H9 (cell line): ENCODE results near the gene CIPC. TPM values are rescaled to one million over a fixed set of nuclear protein-coding genes. Genes with fewer than 3 reads are reported as not detected.

Experiments used
- DNase-seq: peaks from one replicate; pipeline ENCODE4 v3.0.0-alpha.2; 2017
- H2AFZ ChIP-seq: one replicate; pipeline ENCODE4 v1.6.1; 2013; ENCODE audit warnings: mild to moderate bottlenecking, low read length, control low read depth, moderate library complexity
- H2AK5ac ChIP-seq: 2 replicates; pipeline ENCODE4 v1.6.1; 2013; ENCODE audit warnings: low read length, control low read depth, mixed read lengths; ENCODE audit not compliant: insufficient read length
- H2BK120ac ChIP-seq: one replicate; pipeline ENCODE4 v1.6.1; 2013; ENCODE audit warnings: low read depth, mild to moderate bottlenecking, low read length, control low read depth, inconsistent platforms; ENCODE audit not compliant: poor library complexity, severe bottlenecking
- H2BK12ac ChIP-seq: 2 replicates; pipeline ENCODE4 v1.6.1; 2013; ENCODE audit warnings: low read length, control low read depth, mixed read lengths, low read depth; ENCODE audit not compliant: insufficient read length
- H2BK15ac ChIP-seq: 2 replicates; pipeline ENCODE4 v1.6.1; 2013; ENCODE audit warnings: low read depth, low read length, control low read depth
- H2BK20ac ChIP-seq: one replicate; pipeline ENCODE4 v1.6.1; 2013; ENCODE audit warnings: low read depth, mild to moderate bottlenecking, low read length, control low read depth, inconsistent platforms; ENCODE audit not compliant: poor library complexity, severe bottlenecking
- H2BK5ac ChIP-seq: 2 replicates; pipeline ENCODE4 v1.6.1; 2013; ENCODE audit warnings: low read length, control low read depth, mixed read lengths; ENCODE audit not compliant: insufficient read length
- H3K14ac ChIP-seq: 2 replicates; pipeline ENCODE4 v1.6.1; 2013; ENCODE audit warnings: low read length, control low read depth; ENCODE audit not compliant: insufficient read depth
- H3K18ac ChIP-seq: 2 replicates; pipeline ENCODE4 v1.6.1; 2013; ENCODE audit warnings: low read depth, mild to moderate bottlenecking, mixed read lengths, low read length, control low read depth; ENCODE audit not compliant: insufficient read length
- H3K23ac ChIP-seq: 2 replicates; pipeline ENCODE4 v1.6.1; 2013; ENCODE audit warnings: low read length, control low read depth, mixed read lengths, low read depth; ENCODE audit not compliant: insufficient read length
- H3K23me2 ChIP-seq: 2 replicates; pipeline ENCODE4 v1.6.1; 2013; ENCODE audit warnings: low read depth, mild to moderate bottlenecking, mixed read lengths, low read length, control low read depth; ENCODE audit not compliant: insufficient read length, poor library complexity, severe bottlenecking
- H3K27ac ChIP-seq: 2 replicates; pipeline ENCODE4 v1.5.1; 2013; ENCODE audit warnings: low read length, control low read depth, mixed read lengths, low read depth; ENCODE audit not compliant: insufficient read length
- H3K27me3 ChIP-seq: 2 replicates; pipeline ENCODE4 v1.6.1; 2013; ENCODE audit warnings: low read length, control low read depth, inconsistent platforms; ENCODE audit not compliant: insufficient read depth
- H3K4ac ChIP-seq: 2 replicates; pipeline ENCODE4 v1.6.1; 2013; ENCODE audit warnings: low read depth, mild to moderate bottlenecking, control low read depth, inconsistent platforms, low read length, moderate library complexity
- H3K4me1 ChIP-seq: 2 replicates; pipeline ENCODE4 v1.6.1; 2013; ENCODE audit warnings: low read length, control low read depth, inconsistent platforms; ENCODE audit not compliant: insufficient read depth
- H3K4me2 ChIP-seq: 2 replicates; pipeline ENCODE4 v1.6.1; 2013; ENCODE audit warnings: low read length, control low read depth, mixed read lengths; ENCODE audit not compliant: insufficient read length, insufficient read depth
- H3K56ac ChIP-seq: 2 replicates; pipeline ENCODE4 v1.6.1; 2013; ENCODE audit warnings: low read depth, mild to moderate bottlenecking, mixed read lengths, low read length, control low read depth; ENCODE audit not compliant: insufficient read length
- H3K79me1 ChIP-seq: 2 replicates; pipeline ENCODE4 v1.6.1; 2013; ENCODE audit warnings: low read depth, mild to moderate bottlenecking, moderate library complexity, low read length, control low read depth, inconsistent platforms; ENCODE audit not compliant: insufficient read depth, poor library complexity, severe bottlenecking
- H3K79me2 ChIP-seq: 2 replicates; pipeline ENCODE4 v1.6.1; 2013; ENCODE audit warnings: low read length, control low read depth, inconsistent platforms; ENCODE audit not compliant: insufficient read depth
- H3K9ac ChIP-seq: 2 replicates; pipeline ENCODE4 v1.6.1; 2013; ENCODE audit warnings: low read length, control low read depth, mixed read lengths; ENCODE audit not compliant: insufficient read length; ENCODE audit errors: extremely low read depth
- H3K9me3 ChIP-seq: one replicate; pipeline ENCODE4 v1.6.1; 2013; ENCODE audit warnings: low read depth, low read length, inconsistent platforms; ENCODE audit not compliant: control insufficient read depth
- H3T11ph ChIP-seq: one replicate; pipeline ENCODE4 v1.6.1; 2013; ENCODE audit warnings: mild to moderate bottlenecking, low read length, control low read depth, inconsistent platforms
- H4K20me1 ChIP-seq: one replicate; pipeline ENCODE4 v1.6.1; 2013; ENCODE audit not compliant: control insufficient read depth, insufficient read length, insufficient read depth
- H4K5ac ChIP-seq: 2 replicates; pipeline ENCODE4 v1.6.1; 2013; ENCODE audit warnings: low read depth, mild to moderate bottlenecking, mixed read lengths, low read length, control low read depth; ENCODE audit not compliant: insufficient read length
- H4K8ac ChIP-seq: replicated peaks from 2 replicates; pipeline ENCODE4 v1.6.1; 2013; ENCODE audit warnings: low read length, control low read depth, mixed read lengths, low read depth; ENCODE audit not compliant: insufficient read length
- H4K91ac ChIP-seq: 2 replicates; pipeline ENCODE4 v1.6.1; 2013; ENCODE audit warnings: low read depth, mild to moderate bottlenecking, moderate library complexity, mixed read lengths, low read length, control low read depth; ENCODE audit not compliant: insufficient read length
- H3K27ac Mint-ChIP-seq, 3 experiments: 2 replicates in 2 of 3; 3 replicates in 1 of 3; pipeline ENCODE4 v1.8.0; 2020 to 2021; ENCODE audit warnings: mixed read lengths in 3 of 3, mild to moderate bottlenecking in 1 of 3, moderate library complexity in 1 of 3
- H3K27me3 Mint-ChIP-seq: 2 replicates; pipeline ENCODE4 v1.8.0; 2021; ENCODE audit warnings: low read depth, mild to moderate bottlenecking, moderate library complexity, mixed read lengths
- H3K36me3 Mint-ChIP-seq, 3 experiments: 2 replicates in 2 of 3; 3 replicates in 1 of 3; pipeline ENCODE4 v1.8.0; 2020 to 2021; ENCODE audit warnings: low read depth in 3 of 3, mixed read lengths in 3 of 3; ENCODE audit not compliant: insufficient read depth in 1 of 3
- H3K4me1 Mint-ChIP-seq, 2 experiments: 2 replicates each; pipeline ENCODE4 v1.8.0; 2020; ENCODE audit warnings: mixed read lengths in 2 of 2
- H3K4me3 Mint-ChIP-seq, 2 experiments: 2 replicates in 1 of 2; 3 replicates in 1 of 2; pipeline ENCODE4 v1.8.0; 2020 to 2021; ENCODE audit warnings: mild to moderate bottlenecking in 2 of 2, mixed read lengths in 2 of 2, moderate library complexity in 1 of 2
- H3K9me3 Mint-ChIP-seq, 2 experiments: 2 replicates in 1 of 2; 3 replicates in 1 of 2; pipeline ENCODE4 v1.8.0; 2020; ENCODE audit warnings: mild to moderate bottlenecking in 2 of 2, mixed read lengths in 2 of 2, moderate library complexity in 1 of 2
- WGBS: extraction: QIAGEN DNeasy Blood & Tissue Kit; methylation state at CpG from one replicate; pipeline ENCODE4 v1.1.7; 2013; ENCODE audit warnings: missing lambda C conversion rate, low lambda C conversion rate, mixed read lengths; ENCODE audit not compliant: insufficient read length; ENCODE audit errors: extremely low coverage; 5-methylcytosine and 5-hydroxymethylcytosine counted together
- total RNA-seq: library from RNA; stranded (reverse); gene quantifications from 2 replicates; pipeline ENCODE4 v1.2.1, GENCODE V29; 2021
- TF ChIP-seq, protein P1 (sequence below): fragments of 200-600 bp; sonication (generic); conservative IDR thresholded peaks from 3 replicates; pipeline ENCODE4 v1.8.0; 2021; ENCODE audit warnings: antibody characterized with exemption, mild to moderate bottlenecking

Gene CIPC
- total RNA-seq, 1 experiment from 2014 or later, result 23.4 TPM

DNA sequence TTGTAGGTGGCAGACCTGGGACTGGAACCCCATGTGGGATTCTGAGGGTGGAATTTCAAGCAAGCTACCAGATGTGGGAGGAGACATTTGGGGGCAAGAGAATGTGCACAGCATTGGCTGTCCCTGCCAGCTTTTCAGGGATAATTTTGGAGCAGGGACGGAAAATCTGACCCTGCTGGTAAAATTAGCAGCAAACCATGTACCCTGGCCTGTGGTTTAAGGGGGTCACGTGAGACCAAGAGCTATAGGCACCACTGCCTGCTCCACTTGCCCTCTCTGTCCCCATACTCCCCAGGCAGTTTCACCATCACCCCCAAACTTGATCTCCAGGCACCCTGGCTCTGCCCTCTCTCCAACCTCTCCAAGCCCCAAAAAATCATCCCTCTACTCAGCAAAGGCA, 57.0 kb downstream of the CIPC start:
- no peaks in the 10 kb centered on the region for H3K27me3 ChIP-seq
- no peak overlapping the region for H3T11ph ChIP-seq
- no peak overlapping the region; the same call in 1 of the 2 replicates for H3K14ac ChIP-seq
- H2BK120ac ChIP-seq, result no peak overlapping the region
- no peak overlapping the region for H3K27ac ChIP-seq
- no peak overlapping the region for H4K8ac ChIP-seq
- H3K27me3 Mint-ChIP-seq, result peaks cover 2% of the 10 kb centered on the region; the same call in 1 of the 2 replicates
- no peak overlapping the region for H3K4ac ChIP-seq
- no peak overlapping the region for H2BK5ac ChIP-seq
- H3K79me2 ChIP-seq, result no peaks in the 10 kb centered on the region
- H2BK12ac ChIP-seq, result no peak overlapping the region
- H3K23ac ChIP-seq, result no peak overlapping the region
- peaks cover 0 to 4% of the 10 kb centered on the region in 2 experiments; a peak in 2 of 5 replicates for H3K9me3 Mint-ChIP-seq
- no peaks in the 10 kb centered on the region for H3K9me3 ChIP-seq
- H2AK5ac ChIP-seq, result no peak overlapping the region
- H2BK20ac ChIP-seq, result no peak overlapping the region
- peak; percentile 7 for DNase-seq
- no peak overlapping the region for H2BK15ac ChIP-seq
- H3K9ac ChIP-seq, result no peak overlapping the region
- no peak overlapping the region for H2AFZ ChIP-seq
- 0 out of 5 replicates have a peak overlapping the region, but pooled peaks of 1 of the 2 experiments have one; percentile 11 for H3K4me3 Mint-ChIP-seq
- H3K4me1 Mint-ChIP-seq, result peaks cover 41 to 53% of the 10 kb centered on the region in 2 experiments
- no peaks in the 10 kb centered on the region for H3K79me1 ChIP-seq
- no CpG with 5 or more reads among the region's 2 CpGs for WGBS
- H4K5ac ChIP-seq, result no peak overlapping the region
- peaks cover 4% of the 10 kb centered on the region; the same call in 1 of the 2 replicates for H3K4me1 ChIP-seq
- no peak overlapping the region for H4K91ac ChIP-seq
- H3K18ac ChIP-seq, result no peak overlapping the region
- peaks cover 2% of the 10 kb centered on the region for H3K23me2 ChIP-seq
- H4K20me1 ChIP-seq, result peaks cover 3% of the 10 kb centered on the region
- no peak overlapping the region; a peak in 1 of 7 replicates for H3K27ac Mint-ChIP-seq
- no peak overlapping the region for H3K4me2 ChIP-seq
- H3K36me3 Mint-ChIP-seq, result no peaks in the 10 kb centered on the region; a peak in 1 of 7 replicates
- H3K56ac ChIP-seq, result no peak overlapping the region
- TF ChIP-seq, protein P1, sequence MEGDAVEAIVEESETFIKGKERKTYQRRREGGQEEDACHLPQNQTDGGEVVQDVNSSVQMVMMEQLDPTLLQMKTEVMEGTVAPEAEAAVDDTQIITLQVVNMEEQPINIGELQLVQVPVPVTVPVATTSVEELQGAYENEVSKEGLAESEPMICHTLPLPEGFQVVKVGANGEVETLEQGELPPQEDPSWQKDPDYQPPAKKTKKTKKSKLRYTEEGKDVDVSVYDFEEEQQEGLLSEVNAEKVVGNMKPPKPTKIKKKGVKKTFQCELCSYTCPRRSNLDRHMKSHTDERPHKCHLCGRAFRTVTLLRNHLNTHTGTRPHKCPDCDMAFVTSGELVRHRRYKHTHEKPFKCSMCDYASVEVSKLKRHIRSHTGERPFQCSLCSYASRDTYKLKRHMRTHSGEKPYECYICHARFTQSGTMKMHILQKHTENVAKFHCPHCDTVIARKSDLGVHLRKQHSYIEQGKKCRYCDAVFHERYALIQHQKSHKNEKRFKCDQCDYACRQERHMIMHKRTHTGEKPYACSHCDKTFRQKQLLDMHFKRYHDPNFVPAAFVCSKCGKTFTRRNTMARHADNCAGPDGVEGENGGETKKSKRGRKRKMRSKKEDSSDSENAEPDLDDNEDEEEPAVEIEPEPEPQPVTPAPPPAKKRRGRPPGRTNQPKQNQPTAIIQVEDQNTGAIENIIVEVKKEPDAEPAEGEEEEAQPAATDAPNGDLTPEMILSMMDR, result no peak
